Measurements from ENCODE around the gene SAFB.

SAFB gene

GRCh38 chr19:5628919-5629481 is 6.1 kb downstream of the SAFB start:
- no peak for DNase-seq

GRCh38 chr19:5631567-5632240 is 8.8 kb downstream of the SAFB start:
- DNase-seq: no peak

GRCh38 chr19:5632241-5632612 is 9.3 kb downstream of the SAFB start:
- DNase-seq: no peak

- DNase-seq: no peak
Observed at GRCh38 chr19:5632657-5633056, 9.8 kb downstream of the SAFB start.

GRCh38 chr19:5635427-5635826 is 12.5 kb downstream of the SAFB start:
- no peak for DNase-seq

- DNase-seq: no peak
Observed at GRCh38 chr19:5637971-5638370, 15.1 kb downstream of the SAFB start.

- DNase-seq: no peak
Observed at GRCh38 chr19:5641171-5641570, 18.3 kb downstream of the SAFB start.

- DNase-seq: no peak
Observed at GRCh38 chr19:5642204-5642603, 19.3 kb downstream of the SAFB start.

GRCh38 chr19:5643060-5643459 is 20.2 kb downstream of the SAFB start:
- no peak for DNase-seq

GRCh38 chr19:5644037-5644436 is 21.2 kb downstream of the SAFB start:
- no peak for DNase-seq

- no peak for DNase-seq
Observed at GRCh38 chr19:5645409-5645808, 22.5 kb downstream of the SAFB start.

- no peak for DNase-seq
Observed at GRCh38 chr19:5646703-5647102, 23.8 kb downstream of the SAFB start.

- no peak for DNase-seq
Observed at GRCh38 chr19:5648464-5648863, 25.6 kb downstream of the SAFB start.

GRCh38 chr19:5651361-5651760 is 28.5 kb downstream of the SAFB start:
- DNase-seq: no peak

- no peak for DNase-seq
Observed at GRCh38 chr19:5652261-5652660, 29.4 kb downstream of the SAFB start.

- no peak for DNase-seq
Observed at GRCh38 chr19:5654931-5655330, 32.0 kb downstream of the SAFB start.

GRCh38 chr19:5655412-5655811 is 32.5 kb downstream of the SAFB start:
- DNase-seq: no peak

- no peak for DNase-seq
Observed at GRCh38 chr19:5661483-5661882, 38.6 kb downstream of the SAFB start.

GRCh38 chr19:5663904-5664303 is 41.0 kb downstream of the SAFB start:
- DNase-seq: no peak

- no peak for DNase-seq
Observed at GRCh38 chr19:5664515-5664914, 41.6 kb downstream of the SAFB start.

- DNase-seq: no peak
Observed at GRCh38 chr19:5665781-5666513, 43.1 kb downstream of the SAFB start.

- DNase-seq: no peak
Observed at GRCh38 chr19:5666921-5667610, 44.2 kb downstream of the SAFB start.

- no peak for DNase-seq
Observed at GRCh38 chr19:5667751-5668271, 44.9 kb downstream of the SAFB start.

GRCh38 chr19:5669212-5669611 is 46.3 kb downstream of the SAFB start:
- DNase-seq: no peak

Data from NCI-H226 (cell line).